Stromal cell of bone marrow (primary cell): ENCODE measurements around the gene WDR62.

Experiments
- DNase-seq: peaks from one replicate; pipeline ENCODE4 v3.0.0-alpha.2; 2012; ENCODE audit warnings: low read depth

WDR62 gene

DNA sequence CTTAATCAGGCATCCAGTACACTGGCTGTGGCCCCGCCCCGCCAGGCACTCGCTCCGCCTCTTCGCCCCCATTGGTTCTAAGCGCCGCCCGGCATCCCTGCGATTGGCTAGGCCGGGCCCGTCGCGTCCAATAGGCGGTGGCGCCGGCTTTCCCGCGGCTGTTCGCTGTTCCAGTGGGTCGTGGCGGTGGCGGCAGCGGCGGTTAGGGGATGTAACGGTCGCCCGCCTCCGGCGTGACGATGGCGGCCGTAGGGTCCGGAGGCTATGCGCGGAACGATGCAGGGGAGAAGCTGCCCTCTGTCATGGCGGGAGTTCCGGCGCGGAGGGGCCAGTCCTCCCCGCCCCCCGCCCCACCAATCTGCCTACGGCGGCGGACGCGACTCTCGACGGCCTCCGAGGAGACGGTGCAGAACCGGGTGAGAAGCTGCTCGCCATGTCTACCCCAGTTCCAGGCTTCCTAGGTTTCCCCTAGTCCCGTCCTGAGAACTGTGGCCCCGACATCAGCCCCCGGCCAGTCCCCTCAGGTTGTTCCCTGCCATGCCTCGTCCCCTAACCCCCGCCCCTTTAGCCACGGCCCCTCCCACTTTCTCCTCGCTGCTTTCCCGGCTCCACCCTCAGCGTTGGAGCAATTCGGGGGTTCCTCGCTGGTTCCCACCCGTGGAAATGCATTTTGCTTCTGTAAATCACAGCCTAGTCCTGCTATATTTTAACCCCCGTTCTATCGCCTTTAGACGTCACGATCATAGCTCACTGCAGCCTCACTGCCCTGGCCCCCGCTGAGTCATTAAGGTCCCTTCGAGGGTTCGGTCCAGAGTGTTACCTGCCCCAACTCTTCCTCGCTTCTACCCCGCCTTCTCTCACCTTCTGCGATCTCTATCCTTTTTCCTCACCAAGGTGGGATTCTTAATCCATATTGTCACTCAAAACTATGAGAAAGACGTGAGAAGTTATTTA, at the start of gene WDR62:
WDR62 (plus strand) TSS at position 165 of the 954 bp plus-strand sequence; CDS start at position 240, 75 bp downstream.
- DNase-seq = peak; percentile 84

DNA sequence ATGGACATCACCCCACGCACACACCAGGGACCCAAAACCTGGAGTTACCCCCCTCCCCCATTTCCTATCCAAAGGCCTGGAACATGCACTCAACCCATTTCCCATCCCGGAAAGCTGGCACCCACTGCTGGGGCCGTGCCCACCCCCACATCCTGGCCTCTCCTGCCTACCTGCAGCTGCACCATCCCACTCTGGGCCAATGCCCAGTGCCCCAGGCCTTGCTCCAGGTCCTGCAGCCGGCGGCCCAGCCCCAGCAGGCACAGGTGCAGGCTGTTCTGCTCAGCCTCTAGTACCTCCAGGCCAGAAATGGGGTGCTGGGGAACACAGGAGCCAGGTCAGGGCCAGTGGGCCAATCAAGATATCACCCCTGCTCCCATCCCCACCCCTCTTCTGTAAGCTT, 47.7 kb upstream of the WDR62 start:
- DNase-seq = no peak

DNA sequence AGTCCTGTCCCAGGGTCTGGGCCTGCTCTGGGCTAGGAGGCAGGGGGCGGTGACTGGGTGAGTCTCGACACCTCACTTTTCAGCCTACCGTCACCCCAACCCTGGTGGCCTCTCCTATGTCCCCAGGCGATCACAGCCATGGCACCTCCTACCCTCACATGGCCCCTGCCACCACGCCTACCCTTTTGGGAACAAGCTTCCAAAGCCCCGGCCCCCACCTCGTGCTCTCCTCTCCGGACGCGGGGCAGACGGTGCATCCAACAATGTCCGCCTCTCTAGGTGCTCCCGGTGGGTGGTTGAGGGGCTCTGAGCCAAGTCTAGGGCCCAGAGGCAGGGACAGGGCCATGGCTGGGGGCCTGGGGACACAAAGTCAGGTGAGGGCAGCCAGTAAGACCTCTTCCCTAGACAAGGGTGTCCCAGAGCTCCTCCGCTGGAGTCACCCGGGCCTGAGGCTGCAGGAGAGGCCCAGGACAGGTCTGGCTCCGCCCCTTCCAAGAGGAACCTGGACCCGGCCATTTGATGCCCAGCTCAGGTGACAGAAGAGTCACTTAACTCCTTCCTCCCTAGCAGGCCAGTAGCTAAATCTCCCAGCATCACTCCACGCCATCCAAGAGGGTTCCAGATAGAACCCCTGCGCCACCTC, 46.2 kb upstream of the WDR62 start, which contains the start of gene SYNE4:
SYNE4 (minus strand) TSS at position 478 of the 643 bp plus-strand sequence; CDS start at position 346, 132 bp downstream.
- DNase-seq = no peak

GRCh38 chr19:36009220-36009619, 45.5 kb upstream of the WDR62 start:
- no peak for DNase-seq

DNA sequence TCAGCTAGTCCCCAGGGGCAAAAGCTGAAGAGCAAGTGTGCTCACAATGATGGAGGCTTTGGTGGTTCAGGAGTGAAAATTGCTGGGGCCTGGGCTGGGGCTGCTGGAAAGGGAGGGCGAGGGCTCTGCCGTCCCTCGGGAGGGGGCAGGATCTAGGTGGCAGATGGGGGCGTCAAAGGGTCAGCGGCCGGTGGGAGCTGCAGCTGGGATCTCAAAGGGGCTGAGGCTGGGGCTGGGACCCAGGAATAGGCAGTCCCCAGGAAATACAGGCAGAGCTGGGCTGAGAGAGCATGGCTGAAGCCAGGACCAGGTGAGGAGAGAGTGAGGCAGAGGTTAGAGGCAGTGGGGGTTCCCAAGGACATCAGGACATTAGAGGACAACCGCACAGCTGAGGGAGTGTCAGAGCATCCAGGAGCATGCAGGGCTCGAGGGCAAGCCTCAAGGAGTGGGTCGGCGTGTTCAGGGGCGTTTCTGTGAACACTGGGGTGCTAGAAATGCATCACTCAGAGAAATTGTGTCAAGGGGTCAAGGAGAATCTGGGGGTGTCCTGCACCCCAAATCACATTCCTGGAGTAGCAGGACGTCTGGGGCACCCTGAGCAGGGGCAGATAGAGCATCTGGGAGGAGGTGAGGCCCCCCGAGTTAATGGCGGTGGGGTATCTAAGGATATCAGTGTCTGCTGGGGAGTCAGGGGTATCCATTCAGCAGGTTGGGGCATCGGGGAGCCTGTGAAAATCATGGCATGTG, 44.9 kb upstream of the WDR62 start:
- DNase-seq = no peak

DNA sequence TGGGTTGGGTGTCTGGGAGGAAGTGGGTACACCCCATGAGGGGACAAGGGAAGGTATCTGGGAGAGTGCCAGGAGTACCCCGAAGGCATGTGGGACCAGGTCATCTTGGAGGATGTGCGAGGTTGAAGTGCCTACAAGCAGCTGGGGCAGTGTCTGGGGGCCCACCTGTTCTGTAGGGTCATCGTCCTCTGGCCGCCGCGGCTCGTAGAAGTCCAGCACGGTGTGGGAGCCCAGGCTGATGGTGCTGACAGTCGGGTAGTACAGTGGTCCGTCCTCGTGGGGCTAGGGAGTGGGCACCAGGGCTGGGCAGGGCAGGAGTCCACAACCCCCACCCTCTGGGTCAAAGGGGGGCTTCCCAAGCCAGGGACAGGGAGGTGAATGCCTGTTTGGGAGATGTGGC, 44.3 kb upstream of the WDR62 start:
- DNase-seq = no peak

GRCh38 chr19:36013280-36014011, 41.3 kb upstream of the WDR62 start:
- DNase-seq = no peak

- peak; percentile 99 for DNase-seq
These were observed 40.4 kb upstream of the WDR62 start, which contains the start of gene ALKBH6 for GRCh38 chr19:36014012-36014924. ALKBH6 (minus strand) TSS chr19:36014213; CDS start chr19:36013397, 816 bp downstream.

DNA sequence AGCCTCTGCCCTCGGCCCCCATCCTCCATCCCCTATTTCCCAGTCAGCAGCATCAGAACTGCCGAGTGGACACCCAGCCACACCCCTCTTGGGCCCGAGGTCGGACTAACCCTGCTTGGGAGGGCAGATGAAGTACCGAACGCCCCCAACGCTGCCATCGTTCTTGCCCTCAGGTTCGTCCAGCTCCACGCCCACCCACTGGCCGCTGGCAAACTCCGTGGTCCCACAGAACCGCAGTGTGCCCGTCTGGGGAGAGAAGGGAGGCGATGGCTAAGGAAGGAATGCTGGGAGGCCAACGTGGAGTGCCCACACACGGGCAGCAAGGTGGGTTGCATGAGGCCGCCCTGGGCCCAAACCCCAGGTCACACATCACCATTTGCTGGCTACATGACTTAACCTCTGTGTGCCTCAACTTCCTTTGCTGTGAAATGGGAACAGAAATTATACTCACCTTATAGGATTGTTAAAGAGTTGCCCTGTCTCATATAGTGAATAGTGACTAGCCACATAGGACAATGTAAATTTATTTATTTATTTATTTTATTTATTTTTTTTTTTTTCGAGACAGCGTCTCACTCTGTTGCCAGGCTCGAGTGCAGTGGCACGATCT, 35.5 kb upstream of the WDR62 start:
- DNase-seq = no peak

DNA sequence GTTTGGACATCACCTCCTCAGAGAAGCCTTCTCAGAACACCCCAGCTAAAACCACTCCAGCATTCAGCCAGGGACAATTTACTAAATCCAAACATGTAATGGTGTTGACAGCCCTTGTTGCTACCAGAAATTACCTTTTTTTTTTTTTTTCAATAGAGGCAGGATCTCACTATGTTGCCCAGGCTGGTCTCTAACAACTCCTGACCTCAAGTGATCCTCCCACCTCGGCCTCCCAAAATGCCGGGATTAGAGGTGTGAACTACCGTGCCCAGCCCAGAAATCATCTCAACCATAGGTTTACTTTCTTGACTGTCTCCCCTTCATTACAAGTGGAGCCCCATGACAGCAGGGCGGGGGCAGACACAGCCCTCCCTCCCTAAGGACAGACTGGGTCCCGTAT, 31.3 kb upstream of the WDR62 start:
- DNase-seq = no peak

DNA sequence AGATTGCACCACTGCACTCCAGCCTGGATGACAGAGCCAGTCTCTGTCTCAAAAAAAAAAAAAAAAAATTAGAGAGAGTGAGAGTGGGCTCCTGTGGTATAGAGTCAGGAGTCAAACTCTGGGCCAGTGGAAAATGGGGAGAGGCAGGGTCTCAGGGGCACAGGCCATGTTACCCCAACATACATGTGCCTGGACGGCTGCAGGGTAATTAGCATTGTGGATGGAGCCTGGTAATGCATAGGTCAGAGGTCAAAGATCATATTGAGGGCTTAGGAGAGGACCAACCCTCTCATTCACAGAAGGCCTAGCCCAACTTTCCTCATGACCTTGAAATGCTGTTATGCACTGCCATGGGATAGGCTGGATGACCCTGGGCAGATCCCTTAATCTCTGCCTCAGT, 29.2 kb upstream of the WDR62 start:
- DNase-seq = no peak

DNA sequence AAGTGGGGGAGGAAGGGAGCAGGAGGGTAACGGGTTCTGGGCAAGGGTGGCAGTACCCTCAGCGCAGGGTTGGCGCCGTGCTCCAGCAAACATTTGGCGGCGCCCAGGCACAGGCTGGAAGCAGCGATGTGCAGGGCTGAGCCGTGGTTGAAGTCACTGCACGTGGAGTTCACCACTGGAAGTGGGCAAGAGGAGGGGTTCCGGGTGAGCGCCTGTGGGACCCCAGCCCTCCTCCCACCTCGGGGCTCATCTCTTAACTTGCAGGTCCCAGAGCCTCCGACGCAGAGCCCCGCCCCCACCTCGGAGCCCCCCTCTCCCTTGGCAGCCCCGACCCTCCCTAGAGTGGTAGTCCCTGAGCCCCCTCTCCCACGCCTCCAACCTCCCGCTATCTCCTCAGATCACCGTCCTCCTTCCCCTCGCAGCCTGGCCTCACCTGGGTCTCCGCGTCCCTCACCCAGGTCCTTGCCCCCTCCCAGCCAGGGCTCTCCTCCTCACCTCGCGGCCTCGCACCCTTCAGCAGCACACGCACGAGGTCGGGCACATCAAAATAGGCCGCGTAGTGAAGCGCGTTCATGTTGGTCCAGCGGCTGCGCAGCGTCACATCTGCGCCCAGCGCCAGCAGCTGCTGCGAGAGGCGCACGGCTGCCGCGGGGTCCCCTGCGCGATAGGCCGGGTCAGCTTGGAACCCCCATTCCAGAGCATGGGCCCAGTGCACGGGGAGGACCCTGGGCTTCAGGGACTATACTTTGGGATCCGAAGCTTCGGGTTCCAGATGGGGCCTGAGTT, 28.4 kb upstream of the WDR62 start:
- DNase-seq = no peak

DNA sequence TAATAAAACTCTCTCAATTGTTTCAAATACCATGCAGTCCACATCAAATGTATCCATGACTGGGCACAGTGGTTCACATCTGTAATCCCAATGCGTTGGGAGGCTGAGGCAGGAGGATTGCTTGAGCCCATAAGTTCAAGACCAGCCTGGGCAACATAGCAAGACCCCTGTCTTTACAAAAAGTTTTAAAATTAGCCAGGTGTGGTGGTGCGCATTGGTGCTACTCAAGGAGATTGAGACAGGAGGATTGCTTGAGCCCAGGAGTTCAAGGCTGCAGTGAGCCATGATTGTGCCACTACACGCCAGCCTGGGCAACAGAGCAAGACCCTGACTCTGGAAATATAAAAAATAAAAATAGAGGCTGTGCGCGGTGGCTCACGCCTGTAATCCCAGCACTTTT, 27.0 kb upstream of the WDR62 start:
- DNase-seq = no peak

DNA sequence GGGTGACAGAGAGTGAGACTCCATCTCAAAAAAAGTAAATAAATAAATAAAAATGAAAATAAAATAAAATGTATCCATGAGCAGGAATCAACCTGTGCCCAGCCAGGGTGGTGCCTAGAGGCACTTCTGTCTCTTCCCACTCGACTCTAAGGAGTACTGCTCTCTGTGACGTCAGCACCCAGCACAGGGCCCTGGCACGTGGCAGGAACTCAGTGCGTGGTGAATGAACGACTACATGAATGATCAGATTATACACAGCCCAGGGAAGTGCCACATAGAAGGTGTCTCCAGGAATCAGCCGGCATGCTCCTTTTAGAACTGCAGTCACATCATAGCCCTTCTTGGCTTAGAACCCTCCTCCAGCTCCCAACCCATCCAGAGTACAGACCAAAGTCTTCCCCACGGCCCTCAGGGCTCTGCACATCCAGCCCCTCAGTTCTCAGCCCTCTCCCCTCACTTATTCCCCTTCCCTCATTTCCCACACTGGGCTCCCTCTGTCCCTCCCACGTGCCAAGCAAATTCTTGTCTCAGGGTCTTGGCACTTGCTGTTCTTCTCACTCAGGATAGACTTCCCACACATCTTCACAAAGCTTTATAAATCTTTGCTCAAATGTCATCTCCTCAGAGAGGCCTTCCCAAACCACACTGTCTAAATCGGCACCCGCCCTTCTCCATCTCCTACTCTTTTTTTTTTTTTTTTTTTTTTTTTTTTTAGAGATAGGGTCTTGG, 26.2 kb upstream of the WDR62 start:
- no peak for DNase-seq

DNA sequence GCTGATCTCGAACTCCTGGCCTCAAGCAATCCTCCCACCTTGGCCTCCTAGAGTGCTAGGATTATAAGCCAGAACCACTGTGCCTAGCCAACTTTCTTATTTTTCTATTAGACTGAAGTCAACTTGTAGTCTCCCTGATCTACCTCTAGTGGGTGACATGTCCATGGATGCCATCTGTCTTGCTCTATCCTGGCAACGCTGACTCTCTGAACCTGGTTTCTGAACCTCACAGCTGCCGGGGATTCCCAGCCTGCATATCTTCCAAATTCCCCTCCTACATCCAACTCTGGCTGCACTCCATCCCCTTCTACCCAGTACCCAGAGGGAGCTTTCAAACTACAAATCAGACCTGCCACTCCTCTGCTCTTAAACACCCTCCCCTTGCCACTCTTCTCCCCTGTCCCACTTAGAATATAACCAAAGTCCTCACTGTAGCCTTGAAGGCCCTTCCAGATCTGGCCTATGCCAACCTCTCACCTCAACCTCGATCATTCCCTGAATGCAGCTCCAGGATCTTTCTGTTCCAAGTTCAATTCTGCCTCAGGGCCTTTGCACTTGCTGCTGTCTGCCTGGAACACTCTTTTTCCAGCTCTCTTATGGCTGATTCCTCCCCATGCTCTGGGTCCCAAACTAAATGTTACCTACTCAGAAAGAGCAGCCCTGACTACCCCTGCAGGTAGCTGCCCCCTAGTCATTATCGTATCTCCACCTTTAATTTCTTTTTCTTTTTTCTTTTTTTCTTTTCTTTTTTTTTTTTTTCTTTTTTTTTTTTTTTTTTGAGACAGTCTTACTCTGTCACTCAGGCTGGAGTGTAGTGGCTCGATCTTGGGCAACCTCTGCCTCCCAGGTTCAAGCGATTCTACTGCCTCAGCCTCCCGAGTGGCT, 24.2 kb upstream of the WDR62 start:
- DNase-seq = no peak

- DNase-seq = no peak
These were observed 23.4 kb upstream of the WDR62 start for GRCh38 chr19:36031308-36031707.

DNA sequence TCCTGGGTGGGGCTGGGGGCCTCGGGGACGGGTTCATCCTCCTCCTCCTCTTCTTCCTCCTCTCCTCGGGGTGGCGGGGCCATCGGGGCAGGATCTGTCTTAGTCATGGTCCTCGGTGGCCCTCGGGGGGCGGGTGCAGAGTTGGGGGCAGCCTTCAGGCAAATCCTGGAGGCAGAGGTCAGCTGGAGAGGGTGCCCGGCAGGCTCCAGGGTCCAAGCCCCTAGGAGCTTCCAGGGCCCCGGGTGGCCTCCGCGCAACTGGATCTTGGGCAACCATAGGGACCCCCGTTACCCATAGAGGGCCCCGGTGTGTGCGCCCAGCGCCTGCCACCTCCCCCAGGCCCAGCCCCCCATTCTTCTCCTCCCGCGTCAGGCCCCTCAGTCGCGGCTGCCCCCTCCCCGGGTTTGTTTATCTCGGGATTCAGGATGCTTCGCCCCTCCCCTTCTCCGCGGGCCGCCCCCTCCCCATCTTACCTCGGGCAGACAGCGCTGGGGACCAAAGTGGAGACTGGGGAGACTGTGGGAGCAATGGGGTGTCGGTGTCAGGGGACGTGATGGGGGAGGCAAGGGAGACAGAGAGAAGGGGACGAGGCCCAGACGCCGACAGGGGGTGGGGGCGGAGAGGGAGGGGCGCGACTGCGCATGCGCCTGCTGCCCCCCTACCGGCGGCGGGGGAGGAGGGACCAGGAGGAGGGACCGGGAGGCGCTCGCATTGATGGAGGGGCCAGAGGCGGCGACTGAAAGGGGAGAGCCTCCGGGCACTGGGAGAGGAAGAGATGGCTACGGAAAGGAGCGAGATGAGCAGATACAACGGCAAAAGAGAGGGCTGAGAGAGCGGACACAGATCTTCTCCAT, 22.2 kb upstream of the WDR62 start, which contains the start of gene CLIP3:
CLIP3 (minus strand) TSS at position 623 of the 854 bp plus-strand sequence; CDS start at position 107, 516 bp downstream.
- DNase-seq = no peak
